ENCODE results near the gene FOXF1. TPM values are rescaled to one million over a fixed set of nuclear protein-coding genes. Genes with fewer than 3 reads are reported as not detected.

The FOXF1 gene
- total and polyA plus RNA-seq, 2 of the 13 experiments (the other 11 are each of a cell fraction or from before 2014, with no cell fraction given), result not detected

GRCh38 chr16:86519649-86520316 is 9.5 kb downstream of the FOXF1 start (continued):
- no peak for TF ChIP-seq SYNCRIP (IDR thresholded peaks at IDR 0.05; ENCODE audit: insufficient read depth, low read depth, low read length)
- TF ChIP-seq ZNF3 (CRISPR knock-in tag; IDR thresholded peaks at IDR 0.05), result no peak
- TF ChIP-seq PAF1 (CRISPR knock-in tag; IDR thresholded peaks at IDR 0.05), result no peak
- 0 out of 2 replicates have a peak, but pooled peaks have one; percentile 26 for TF ChIP-seq XBP1 (CRISPR knock-in tag; IDR thresholded peaks at IDR 0.05)
- TF ChIP-seq ZBTB20 (CRISPR knock-in tag; IDR thresholded peaks at IDR 0.05; ENCODE audit: borderline replicate concordance, low read depth), result no peak
- TF ChIP-seq ZNF460 (CRISPR knock-in tag; IDR thresholded peaks at IDR 0.05; ENCODE audit: borderline replicate concordance), result no peak
- TF ChIP-seq ETV5 (CRISPR knock-in tag; IDR thresholded peaks at IDR 0.05; ENCODE audit: borderline replicate concordance), result no peak
- no peak for TF ChIP-seq TAF15 (IDR thresholded peaks at IDR 0.05; ENCODE audit: low read depth, low read length, poor library complexity, severe bottlenecking)
- no peak for TF ChIP-seq ZNF256 (CRISPR knock-in tag; conservative IDR thresholded peaks at IDR 0.05)
- no peak for TF ChIP-seq ZNF558 (CRISPR knock-in tag; IDR thresholded peaks at IDR 0.05; ENCODE audit: borderline replicate concordance)
- no peak for TF ChIP-seq NFE2 (CRISPR knock-in tag; IDR thresholded peaks at IDR 0.05)
- no peak for TF ChIP-seq CEBPB (IDR thresholded peaks at IDR 0.05; ENCODE audit: borderline replicate concordance, low read depth, low read length)
- TF ChIP-seq MTF2 (CRISPR knock-in tag; IDR thresholded peaks at IDR 0.05; ENCODE audit: borderline replicate concordance), result 0 out of 2 replicates have a peak, but pooled peaks have one; percentile 30
- no peak for TF ChIP-seq ZNF318 (CRISPR knock-in tag; IDR thresholded peaks at IDR 0.05)
- no peak for TF ChIP-seq DDIT3 (CRISPR knock-in tag; IDR thresholded peaks at IDR 0.05)
- TF ChIP-seq SALL2 (CRISPR knock-in tag; IDR thresholded peaks at IDR 0.05), result no peak
- no peak for TF ChIP-seq ZBTB39 (CRISPR knock-in tag; IDR thresholded peaks at IDR 0.05)
- TF ChIP-seq YEATS2 (CRISPR knock-in tag; IDR thresholded peaks at IDR 0.05; ENCODE audit: borderline replicate concordance), result no peak

All from HepG2 (cell line).